Stimulated activated CD8-positive, alpha-beta memory T cell treated with anti-CD3 and anti-CD28 coated beads, Interleukin-2, amount 100 ng/mL, for 48 hours (primary cell): ENCODE results near the gene GPBP1L1.

Experiments
- DNase-seq, 2 donors: peaks; one replicate each; pipeline ENCODE4 v3.0.0-alpha.2; 2020; ENCODE audit warnings: low read depth in 2 of 2

The GPBP1L1 gene

GRCh38 chr1:45586769-45587168, 99.6 kb downstream of the GPBP1L1 start:
- DNase-seq, result no peak

GRCh38 chr1:45585496-45586075, 100.7 kb downstream of the GPBP1L1 start:
- DNase-seq, result no peak

- DNase-seq, result no peak
Observed at GRCh38 chr1:45585110-45585426, 101.3 kb downstream of the GPBP1L1 start.

- DNase-seq, result peak; percentile 83 to 85
Observed at GRCh38 chr1:45584351-45585109, 101.8 kb downstream of the GPBP1L1 start.

- DNase-seq, result peak; percentile 82 to 91
Observed at GRCh38 chr1:45583666-45584350, 102.5 kb downstream of the GPBP1L1 start, which contains the start of gene NASP. NASP (plus strand) TSS chr1:45584041; CDS start chr1:45584147, 106 bp downstream.

- peak; percentile 84 to 88 for DNase-seq
Observed at GRCh38 chr1:45583264-45583665, 103.1 kb downstream of the GPBP1L1 start.
